ENCODE results near the gene SOBP.

- no peak for TF ChIP-seq CTCF (IDR thresholded peaks at IDR 0.05)
- no peak for TF ChIP-seq POLR2A (IDR thresholded peaks at IDR 0.05)
These were observed 6.1 kb downstream of the SOBP start for GRCh38 chr6:107495971-107496370.
